ENCODE measurements around the gene MAML2.

The MAML2 gene

GRCh38 chr11:96265220-96265737 lies 77.7 kb downstream of the MAML2 start:
- TF ChIP-seq GATA3 (IDR thresholded peaks at IDR 0.05; ENCODE audit: low read depth, low read length) (no peak), GATA2 (IDR thresholded peaks at IDR 0.05; ENCODE audit: low read depth, low read length) (no peak)

- TF ChIP-seq GATA3 (IDR thresholded peaks at IDR 0.05; ENCODE audit: low read depth, low read length) (no peak), GATA2 (IDR thresholded peaks at IDR 0.05; ENCODE audit: low read depth, low read length) (no peak)
These were observed 78.6 kb downstream of the MAML2 start for GRCh38 chr11:96264364-96264763.

GRCh38 chr11:96263238-96263763 lies 79.7 kb downstream of the MAML2 start:
- TF ChIP-seq GATA2 (IDR thresholded peaks at IDR 0.05; ENCODE audit: low read depth, low read length): no peak
- no peak for TF ChIP-seq GATA3 (IDR thresholded peaks at IDR 0.05; ENCODE audit: low read depth, low read length)

- TF ChIP-seq GATA2 (IDR thresholded peaks at IDR 0.05; ENCODE audit: low read depth, low read length) (no peak), GATA3 (IDR thresholded peaks at IDR 0.05; ENCODE audit: low read depth, low read length) (no peak)
These were observed 82.5 kb downstream of the MAML2 start for GRCh38 chr11:96260532-96260931.

GRCh38 chr11:96260067-96260511 lies 82.9 kb downstream of the MAML2 start:
- TF ChIP-seq GATA3 (IDR thresholded peaks at IDR 0.05; ENCODE audit: low read depth, low read length) (no peak), GATA2 (IDR thresholded peaks at IDR 0.05; ENCODE audit: low read depth, low read length) (no peak)

GRCh38 chr11:96259134-96259830 lies 83.7 kb downstream of the MAML2 start:
- no peak for TF ChIP-seq GATA2 (IDR thresholded peaks at IDR 0.05; ENCODE audit: low read depth, low read length)
- no peak for TF ChIP-seq GATA3 (IDR thresholded peaks at IDR 0.05; ENCODE audit: low read depth, low read length)

GRCh38 chr11:96257972-96258934 lies 84.7 kb downstream of the MAML2 start:
- TF ChIP-seq GATA3 (IDR thresholded peaks at IDR 0.05; ENCODE audit: low read depth, low read length) (no peak), GATA2 (IDR thresholded peaks at IDR 0.05; ENCODE audit: low read depth, low read length) (no peak)

- TF ChIP-seq GATA2 (IDR thresholded peaks at IDR 0.05; ENCODE audit: low read depth, low read length) (no peak), GATA3 (IDR thresholded peaks at IDR 0.05; ENCODE audit: low read depth, low read length) (no peak)
These were observed 86.0 kb downstream of the MAML2 start for GRCh38 chr11:96257036-96257435.

GRCh38 chr11:96256215-96257011 lies 86.6 kb downstream of the MAML2 start:
- no peak for TF ChIP-seq GATA2 (IDR thresholded peaks at IDR 0.05; ENCODE audit: low read depth, low read length)
- TF ChIP-seq GATA3 (IDR thresholded peaks at IDR 0.05; ENCODE audit: low read depth, low read length): no peak

- no peak for TF ChIP-seq GATA3 (IDR thresholded peaks at IDR 0.05; ENCODE audit: low read depth, low read length)
These were observed 88.1 kb downstream of the MAML2 start for GRCh38 chr11:96254854-96255253.

GRCh38 chr11:96254087-96254486 lies 88.9 kb downstream of the MAML2 start:
- TF ChIP-seq GATA3 (IDR thresholded peaks at IDR 0.05; ENCODE audit: low read depth, low read length) (no peak), GATA2 (IDR thresholded peaks at IDR 0.05; ENCODE audit: low read depth, low read length) (no peak)

- TF ChIP-seq GATA3 (IDR thresholded peaks at IDR 0.05; ENCODE audit: low read depth, low read length) (no peak), GATA2 (IDR thresholded peaks at IDR 0.05; ENCODE audit: low read depth, low read length) (no peak)
These were observed 96.1 kb downstream of the MAML2 start for GRCh38 chr11:96246718-96247552.
